MM.1S (cell line): ENCODE data around the gene PHOX2A.

Experiments
- EZH2phosphoT487 ChIP-seq: fragments of 300-600 bp; sonication (generic); IDR thresholded peaks from 2 replicates; pipeline ENCODE4 v1.6.1; 2018; ENCODE audit warnings: antibody characterized with exemption, low read length
- TF ChIP-seq, protein P1 (sequence below): fragments of 300-600 bp; sonication (generic); IDR thresholded peaks from 2 replicates; pipeline ENCODE4 v1.5.1; 2016; ENCODE audit warnings: antibody characterized with exemption, low read length, mixed read lengths

DNA sequence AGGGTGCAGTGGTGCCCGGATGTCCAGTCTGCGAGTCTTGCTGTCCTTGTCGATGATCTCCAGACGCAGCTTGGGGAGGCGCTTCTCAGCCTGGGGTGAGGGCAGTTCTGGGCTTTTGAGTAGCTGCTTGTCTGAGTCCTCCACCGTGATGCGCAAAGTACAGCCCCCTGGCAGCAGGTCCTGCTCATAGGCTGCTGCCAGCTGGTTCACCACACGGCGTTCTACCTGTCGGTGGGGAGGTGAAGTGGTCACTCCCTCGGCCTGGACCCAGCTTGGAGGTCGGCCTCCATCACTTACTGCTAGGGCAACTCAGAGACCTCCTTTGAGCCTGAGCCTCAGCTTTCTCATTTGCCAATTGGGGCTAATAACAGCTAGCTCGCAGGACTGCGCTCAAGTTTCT is 49.4 kb upstream of the PHOX2A start:
- TF ChIP-seq, protein P1, sequence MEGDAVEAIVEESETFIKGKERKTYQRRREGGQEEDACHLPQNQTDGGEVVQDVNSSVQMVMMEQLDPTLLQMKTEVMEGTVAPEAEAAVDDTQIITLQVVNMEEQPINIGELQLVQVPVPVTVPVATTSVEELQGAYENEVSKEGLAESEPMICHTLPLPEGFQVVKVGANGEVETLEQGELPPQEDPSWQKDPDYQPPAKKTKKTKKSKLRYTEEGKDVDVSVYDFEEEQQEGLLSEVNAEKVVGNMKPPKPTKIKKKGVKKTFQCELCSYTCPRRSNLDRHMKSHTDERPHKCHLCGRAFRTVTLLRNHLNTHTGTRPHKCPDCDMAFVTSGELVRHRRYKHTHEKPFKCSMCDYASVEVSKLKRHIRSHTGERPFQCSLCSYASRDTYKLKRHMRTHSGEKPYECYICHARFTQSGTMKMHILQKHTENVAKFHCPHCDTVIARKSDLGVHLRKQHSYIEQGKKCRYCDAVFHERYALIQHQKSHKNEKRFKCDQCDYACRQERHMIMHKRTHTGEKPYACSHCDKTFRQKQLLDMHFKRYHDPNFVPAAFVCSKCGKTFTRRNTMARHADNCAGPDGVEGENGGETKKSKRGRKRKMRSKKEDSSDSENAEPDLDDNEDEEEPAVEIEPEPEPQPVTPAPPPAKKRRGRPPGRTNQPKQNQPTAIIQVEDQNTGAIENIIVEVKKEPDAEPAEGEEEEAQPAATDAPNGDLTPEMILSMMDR, result no peak
- no peak for TF ChIP-seq EZH2phosphoT487
